Osteocyte (in vitro differentiated cells): ENCODE measurements around the gene PRDM16. TPM values are rescaled to one million over a fixed set of nuclear protein-coding genes. Genes with fewer than 3 reads are reported as not detected.

Experiments used
- DNase-seq: peaks from one replicate; pipeline ENCODE4 v3.0.0; 2021; ENCODE audit warnings: mixed read lengths; ENCODE audit not compliant: unreplicated experiment; ENCODE audit errors: extremely low spot score
- H3K27ac Mint-ChIP-seq: one replicate; pipeline ENCODE4 v1.8.0; 2021; ENCODE audit warnings: mild to moderate bottlenecking, mixed read lengths; ENCODE audit not compliant: unreplicated experiment
- H3K27me3 Mint-ChIP-seq: one replicate; pipeline ENCODE4 v1.8.0; 2021; ENCODE audit warnings: mixed read lengths; ENCODE audit not compliant: unreplicated experiment
- H3K36me3 Mint-ChIP-seq: one replicate; pipeline ENCODE4 v1.8.0; 2021; ENCODE audit warnings: mixed read lengths; ENCODE audit not compliant: unreplicated experiment
- H3K4me1 Mint-ChIP-seq: one replicate; pipeline ENCODE4 v1.8.0; 2021; ENCODE audit warnings: mixed read lengths; ENCODE audit not compliant: unreplicated experiment
- H3K4me3 Mint-ChIP-seq: one replicate; pipeline ENCODE4 v1.8.0; 2021; ENCODE audit warnings: mild to moderate bottlenecking, moderate library complexity, mixed read lengths; ENCODE audit not compliant: unreplicated experiment
- H3K9me3 Mint-ChIP-seq: one replicate; pipeline ENCODE4 v1.8.0; 2021; ENCODE audit warnings: mixed read lengths; ENCODE audit not compliant: unreplicated experiment
- CTCF ChIP-seq: fragments of 200-600 bp; sonication (generic); IDR thresholded peaks from 2 replicates; pipeline ENCODE4 v1.5.0; 2021; ENCODE audit warnings: antibody characterized with exemption, mild to moderate bottlenecking, moderate library complexity
- total RNA-seq: library from RNA; stranded (reverse); gene quantifications from 2 replicates; pipeline ENCODE4 v1.2.1, GENCODE V29; 2021

PRDM16 gene
- total RNA-seq, 1 donor from 2014 or later: 7.1 TPM

GRCh38 chr1:3029481-3029961 is 39.5 kb upstream of the PRDM16 start:
- Mint-ChIP-seq H3K4me1 (no peaks in the 10 kb centered on the region), H3K9me3 (no peaks in the 10 kb centered on the region), H3K4me3 (no peak overlapping the region), H3K27ac (no peak overlapping the region), H3K27me3 (no peaks in the 10 kb centered on the region), H3K36me3 (no peaks in the 10 kb centered on the region)
- peak; percentile 84 for DNase-seq
- no peak for TF ChIP-seq CTCF

GRCh38 chr1:3029991-3030662 is 38.9 kb upstream of the PRDM16 start:
- Mint-ChIP-seq H3K9me3 (no peaks in the 10 kb centered on the region), H3K36me3 (no peaks in the 10 kb centered on the region), H3K27ac (no peak overlapping the region), H3K4me3 (no peak overlapping the region), H3K4me1 (no peaks in the 10 kb centered on the region), H3K27me3 (no peaks in the 10 kb centered on the region)
- peak; percentile 81 for DNase-seq
- no peak for TF ChIP-seq CTCF

- H3K4me3 Mint-ChIP-seq: no peak overlapping the region
Observed at GRCh38 chr1:3030663-3031381, 38.2 kb upstream of the PRDM16 start.

GRCh38 chr1:3031401-3032221 is 37.4 kb upstream of the PRDM16 start:
- TF ChIP-seq CTCF: no peak
- Mint-ChIP-seq H3K9me3 (no peaks in the 10 kb centered on the region), H3K4me1 (no peaks in the 10 kb centered on the region), H3K36me3 (no peaks in the 10 kb centered on the region), H3K27me3 (no peaks in the 10 kb centered on the region), H3K27ac (no peak overlapping the region), H3K4me3 (no peak overlapping the region)
- peak; percentile 84 for DNase-seq

More at GRCh38 chr1:3030663-3031381, 38.2 kb upstream of the PRDM16 start:
- TF ChIP-seq CTCF: no peak
- H3K9me3 Mint-ChIP-seq: no peaks in the 10 kb centered on the region
- H3K36me3 Mint-ChIP-seq: no peaks in the 10 kb centered on the region
- no peaks in the 10 kb centered on the region for H3K27me3 Mint-ChIP-seq
- H3K4me1 Mint-ChIP-seq: no peaks in the 10 kb centered on the region
- peak; percentile 83 for DNase-seq
- H3K27ac Mint-ChIP-seq: no peak overlapping the region
